Endothelial cell of umbilical vein (primary cell): ENCODE measurements around the gene MRPL9.

Source experiments
- MYC ChIP-seq: IDR thresholded peaks from one replicate; pipeline ENCODE4 v1.6.1; 2011; ENCODE audit warnings: mild to moderate bottlenecking, low read depth, low read length
- POLR2A ChIP-seq: IDR thresholded peaks from 2 replicates; pipeline ENCODE4 v1.6.1; 2012; ENCODE audit warnings: low read depth, mild to moderate bottlenecking, control low read depth, low read length
- POLR2AphosphoS5 ChIP-seq: IDR thresholded peaks from 2 replicates; pipeline ENCODE4 v1.6.1; 2012; ENCODE audit warnings: low read depth, mild to moderate bottlenecking, control low read depth, low read length, moderate library complexity; ENCODE audit not compliant: insufficient read depth
- TF ChIP-seq, protein P1 (sequence below), 2 donors: IDR thresholded peaks; 1 replicate in 1 of 2; 2 replicates in 1 of 2; pipeline ENCODE4 v1.5.1; 2011; ENCODE audit warnings: low read length in 2 of 2, mild to moderate bottlenecking in 2 of 2, moderate library complexity in 2 of 2, control low read depth in 1 of 2, inconsistent platforms in 1 of 2, low read depth in 1 of 2; ENCODE audit not compliant: insufficient read depth in 1 of 2; ENCODE audit errors: extremely low read depth in 1 of 2

- TF ChIP-seq, protein P1, sequence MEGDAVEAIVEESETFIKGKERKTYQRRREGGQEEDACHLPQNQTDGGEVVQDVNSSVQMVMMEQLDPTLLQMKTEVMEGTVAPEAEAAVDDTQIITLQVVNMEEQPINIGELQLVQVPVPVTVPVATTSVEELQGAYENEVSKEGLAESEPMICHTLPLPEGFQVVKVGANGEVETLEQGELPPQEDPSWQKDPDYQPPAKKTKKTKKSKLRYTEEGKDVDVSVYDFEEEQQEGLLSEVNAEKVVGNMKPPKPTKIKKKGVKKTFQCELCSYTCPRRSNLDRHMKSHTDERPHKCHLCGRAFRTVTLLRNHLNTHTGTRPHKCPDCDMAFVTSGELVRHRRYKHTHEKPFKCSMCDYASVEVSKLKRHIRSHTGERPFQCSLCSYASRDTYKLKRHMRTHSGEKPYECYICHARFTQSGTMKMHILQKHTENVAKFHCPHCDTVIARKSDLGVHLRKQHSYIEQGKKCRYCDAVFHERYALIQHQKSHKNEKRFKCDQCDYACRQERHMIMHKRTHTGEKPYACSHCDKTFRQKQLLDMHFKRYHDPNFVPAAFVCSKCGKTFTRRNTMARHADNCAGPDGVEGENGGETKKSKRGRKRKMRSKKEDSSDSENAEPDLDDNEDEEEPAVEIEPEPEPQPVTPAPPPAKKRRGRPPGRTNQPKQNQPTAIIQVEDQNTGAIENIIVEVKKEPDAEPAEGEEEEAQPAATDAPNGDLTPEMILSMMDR (IDR thresholded peaks at IDR 0.05; ENCODE audit: extremely low read depth in 1 of 2, insufficient read depth in 1 of 2, low read depth in 1 of 2, low read length in 2 of 2): no peak
- TF ChIP-seq POLR2AphosphoS5: no peak
- TF ChIP-seq POLR2A: no peak
- no peak for TF ChIP-seq MYC
Observed at GRCh38 chr1:151741516-151741915, 21.8 kb downstream of the MRPL9 start.
